HepG2 (cell line): ENCODE measurements around the gene CYSRT1. TPM values are rescaled to one million over a fixed set of nuclear protein-coding genes. Genes with fewer than 3 reads are reported as not detected.

Source experiments
- CREM ChIP-seq, 2 experiments: sonication (generic) in 1 of 2; formaldehyde crosslinking in 1 of 2; IDR thresholded peaks; 2 replicates each; pipeline versions ENCODE4 v1.4.0 to v1.6.1; 2016 to 2020; ENCODE audit warnings: antibody characterized with exemption in 1 of 2, mild to moderate bottlenecking in 1 of 2, missing genetic modification reagents in 1 of 2
- DR1 ChIP-seq: sonication (generic); formaldehyde crosslinking; IDR thresholded peaks from 2 replicates; pipeline ENCODE4 v1.8.0; 2021; ENCODE audit warnings: mild to moderate bottlenecking, missing genetic modification reagents, inconsistent platforms
- HES4 ChIP-seq: sonication (generic); formaldehyde crosslinking; IDR thresholded peaks from 2 replicates; pipeline ENCODE4 v1.9.0; 2021; ENCODE audit warnings: mild to moderate bottlenecking, missing genetic modification reagents, borderline replicate concordance
- KAT8 ChIP-seq: IDR thresholded peaks from 2 replicates; pipeline ENCODE4 v1.6.1; 2016; ENCODE audit warnings: missing genetic modification reagents, missing compliant biosample characterization
- NONO ChIP-seq, 2 experiments: fragments of 450-650 bp in 1 of 2; sonication (generic) in 1 of 2; formaldehyde crosslinking in 1 of 2; IDR thresholded peaks in 1 of 2; conservative IDR thresholded peaks in 1 of 2; 2 replicates each; pipeline versions ENCODE4 v1.6.1 to v1.8.0; 2017 to 2022; ENCODE audit warnings: mild to moderate bottlenecking in 1 of 2, missing genetic modification reagents in 1 of 2, moderate library complexity in 1 of 2
- NR2F1 ChIP-seq, 2 experiments: fragments of 450-650 bp in 1 of 2; formaldehyde crosslinking in 1 of 2; IDR thresholded peaks; 2 replicates each; pipeline versions ENCODE4 v1.5.0 to v1.6.1; 2016 to 2020; ENCODE audit warnings: mild to moderate bottlenecking in 1 of 2, missing compliant biosample characterization in 1 of 2, missing genetic modification reagents in 1 of 2, moderate library complexity in 1 of 2
- RAD21 ChIP-seq: fragments of 450-650 bp; formaldehyde crosslinking; IDR thresholded peaks from 2 replicates; pipeline ENCODE4 v1.5.0; 2020; ENCODE audit warnings: mild to moderate bottlenecking
- TBX2 ChIP-seq: sonication (generic); formaldehyde crosslinking; IDR thresholded peaks from 2 replicates; pipeline ENCODE4 v1.5.0; 2020; ENCODE audit warnings: missing genetic modification reagents, mild to moderate bottlenecking, borderline replicate concordance
- TSC22D2 ChIP-seq: sonication (generic); formaldehyde crosslinking; IDR thresholded peaks from 2 replicates; pipeline ENCODE4 v1.5.1; 2020; ENCODE audit warnings: missing genetic modification reagents, mild to moderate bottlenecking, borderline replicate concordance
- ZMAT5 ChIP-seq: sonication (generic); formaldehyde crosslinking; IDR thresholded peaks from 2 replicates; pipeline ENCODE4 v1.5.0; 2020; ENCODE audit warnings: mild to moderate bottlenecking, low read depth, missing genetic modification reagents, borderline replicate concordance
- ZNF234 ChIP-seq: sonication (generic); formaldehyde crosslinking; conservative IDR thresholded peaks from 2 replicates; pipeline ENCODE4 v1.5.1; 2020; ENCODE audit warnings: mild to moderate bottlenecking, missing genetic modification reagents
- ZNF318 ChIP-seq: sonication (generic); formaldehyde crosslinking; IDR thresholded peaks from 2 replicates; pipeline ENCODE4 v1.4.0; 2020; ENCODE audit warnings: mild to moderate bottlenecking, missing genetic modification reagents
- polyA plus RNA-seq, 8 experiments: library from polyadenylated mRNA; depleted of rRNA in 3 of 8; stranded (reverse) in 7 of 8; unstranded in 1 of 8; fragments of >200 nt; fragmentation: Illumina TruSeq in 4 of 8; extraction: Trizol in 4 of 8; gene quantifications; 2 replicates each; pipeline versions ENCODE4 v1.2.1 to v1.2.3, GENCODE V29; 2011 to 2016; ENCODE audit warnings: low read depth in 4 of 8, missing spikeins in 1 of 8, mixed read lengths in 1 of 8; ENCODE audit not compliant: insufficient read depth in 1 of 8
- total RNA-seq, 5 experiments: library from RNA; depleted of rRNA; stranded (reverse); fragments of >200 nt; fragmentation: Illumina TruSeq; extraction: Trizol; gene quantifications; 2 replicates each; pipeline ENCODE4 v1.2.3, GENCODE V29; 2016; ENCODE audit warnings: low read depth in 1 of 5
- TF ChIP-seq, protein P1 (sequence below): sonication (generic); formaldehyde crosslinking; IDR thresholded peaks from 2 replicates; pipeline ENCODE4 v1.4.0; 2020; ENCODE audit warnings: missing genetic modification reagents
- TF ChIP-seq, protein P2 (sequence below), 2 experiments: sonication (generic) in 1 of 2; formaldehyde crosslinking in 1 of 2; IDR thresholded peaks; 2 replicates each; pipeline versions ENCODE4 v1.4.0 to v1.6.1; 2018 to 2020; ENCODE audit warnings: missing genetic modification reagents in 2 of 2, borderline replicate concordance in 1 of 2, low read depth in 1 of 2, mild to moderate bottlenecking in 1 of 2, missing biosample characterization in 1 of 2

Gene CYSRT1
- total and polyA plus RNA-seq, 2 of the 13 experiments (the other 11 are each of a cell fraction or from before 2014, with no cell fraction given) = 1.5 to 2.1 TPM

GRCh38 chr9:137236238-137236935 lies 11.4 kb downstream of the CYSRT1 start (continued):
- TF ChIP-seq NR2F1 (CRISPR knock-in tag; IDR thresholded peaks at IDR 0.05) (peak; percentile 69 to 85; a peak in 3 of 4 replicates), NONO (IDR thresholded peaks at IDR 0.05) (no peak), NONO (CRISPR knock-in tag; conservative IDR thresholded peaks at IDR 0.05) (peak; percentile 98), KAT8 (CRISPR knock-in tag) (peak; percentile 82), ZMAT5 (CRISPR knock-in tag) (no peak), TSC22D2 (CRISPR knock-in tag) (peak; percentile 71; the same call in 1 of the 2 replicates), ZNF318 (no peak), CREM (IDR thresholded peaks at IDR 0.05) (peak; percentile 59; the same call in 1 of the 2 replicates), CREM (CRISPR knock-in tag; IDR thresholded peaks at IDR 0.05) (no peak), DR1 (CRISPR knock-in tag) (peak; percentile 33; the same call in 1 of the 2 replicates), TBX2 (CRISPR knock-in tag) (peak; percentile 83; the same call in 1 of the 2 replicates), ZNF234 (0 out of 2 replicates have a peak, but pooled peaks have one; percentile 44), RAD21 (CRISPR knock-in tag) (peak; percentile 94), HES4 (CRISPR knock-in tag) (no peak)
- TF ChIP-seq, protein P1, sequence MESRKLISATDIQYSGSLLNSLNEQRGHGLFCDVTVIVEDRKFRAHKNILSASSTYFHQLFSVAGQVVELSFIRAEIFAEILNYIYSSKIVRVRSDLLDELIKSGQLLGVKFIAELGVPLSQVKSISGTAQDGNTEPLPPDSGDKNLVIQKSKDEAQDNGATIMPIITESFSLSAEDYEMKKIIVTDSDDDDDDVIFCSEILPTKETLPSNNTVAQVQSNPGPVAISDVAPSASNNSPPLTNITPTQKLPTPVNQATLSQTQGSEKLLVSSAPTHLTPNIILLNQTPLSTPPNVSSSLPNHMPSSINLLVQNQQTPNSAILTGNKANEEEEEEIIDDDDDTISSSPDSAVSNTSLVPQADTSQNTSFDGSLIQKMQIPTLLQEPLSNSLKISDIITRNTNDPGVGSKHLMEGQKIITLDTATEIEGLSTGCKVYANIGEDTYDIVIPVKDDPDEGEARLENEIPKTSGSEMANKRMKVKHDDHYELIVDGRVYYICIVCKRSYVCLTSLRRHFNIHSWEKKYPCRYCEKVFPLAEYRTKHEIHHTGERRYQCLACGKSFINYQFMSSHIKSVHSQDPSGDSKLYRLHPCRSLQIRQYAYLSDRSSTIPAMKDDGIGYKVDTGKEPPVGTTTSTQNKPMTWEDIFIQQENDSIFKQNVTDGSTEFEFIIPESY (CRISPR knock-in tag) = peak; percentile 95
- TF ChIP-seq, protein P2, sequence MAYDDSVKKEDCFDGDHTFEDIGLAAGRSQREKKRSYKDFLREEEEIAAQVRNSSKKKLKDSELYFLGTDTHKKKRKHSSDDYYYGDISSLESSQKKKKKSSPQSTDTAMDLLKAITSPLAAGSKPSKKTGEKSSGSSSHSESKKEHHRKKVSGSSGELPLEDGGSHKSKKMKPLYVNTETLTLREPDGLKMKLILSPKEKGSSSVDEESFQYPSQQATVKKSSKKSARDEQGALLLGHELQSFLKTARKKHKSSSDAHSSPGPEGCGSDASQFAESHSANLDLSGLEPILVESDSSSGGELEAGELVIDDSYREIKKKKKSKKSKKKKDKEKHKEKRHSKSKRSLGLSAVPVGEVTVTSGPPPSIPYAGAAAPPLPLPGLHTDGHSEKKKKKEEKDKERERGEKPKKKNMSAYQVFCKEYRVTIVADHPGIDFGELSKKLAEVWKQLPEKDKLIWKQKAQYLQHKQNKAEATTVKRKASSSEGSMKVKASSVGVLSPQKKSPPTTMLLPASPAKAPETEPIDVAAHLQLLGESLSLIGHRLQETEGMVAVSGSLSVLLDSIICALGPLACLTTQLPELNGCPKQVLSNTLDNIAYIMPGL (CRISPR knock-in tag; IDR thresholded peaks at IDR 0.05; ENCODE audit: borderline replicate concordance in 1 of 2, low read depth in 1 of 2) = peak; percentile 97 to 98
